Spleen (tissue), 11 donors: ENCODE measurements around the gene SCN8A. TPM values are rescaled to one million over a fixed set of nuclear protein-coding genes. Genes with fewer than 3 reads are reported as not detected.

Source experiments
- DNase-seq: peaks from one replicate; pipeline ENCODE4 v3.0.0-alpha.2; 2020
- H3K27ac ChIP-seq, 8 donors: fragments of 200-600 bp; sonication (generic) in 7 of 8; 1 replicate in 4 of 8; 2 replicates in 4 of 8; pipeline versions ENCODE4 v1.5.0 to v1.8.0; 2016 to 2021; ENCODE audit warnings: inconsistent platforms in 4 of 8, mild to moderate bottlenecking in 4 of 8, moderate library complexity in 1 of 8
- H3K27me3 ChIP-seq, 7 donors: fragments of 200-600 bp; sonication (generic) in 6 of 7; replicated peaks in 1 of 7; 1 replicate in 4 of 7; 2 replicates in 3 of 7; pipeline versions ENCODE4 v1.5.0 to v1.8.0; 2016 to 2021; ENCODE audit warnings: inconsistent platforms in 3 of 7, mild to moderate bottlenecking in 1 of 7
- H3K36me3 ChIP-seq, 6 donors: fragments of 200-600 bp; sonication (generic) in 5 of 6; 1 replicate in 4 of 6; 2 replicates in 2 of 6; pipeline versions ENCODE4 v1.5.0 to v1.8.0; 2016 to 2021; ENCODE audit warnings: inconsistent platforms in 2 of 6
- H3K4me1 ChIP-seq, 6 donors: fragments of 200-600 bp; sonication (generic) in 5 of 6; 1 replicate in 3 of 6; 2 replicates in 3 of 6; pipeline versions ENCODE4 v1.5.0 to v1.8.0; 2016 to 2021; ENCODE audit warnings: inconsistent platforms in 3 of 6
- H3K4me3 ChIP-seq, 8 donors: fragments of 200-600 bp; sonication (generic) in 7 of 8; 1 replicate in 4 of 8; 2 replicates in 4 of 8; pipeline versions ENCODE4 v1.5.0 to v1.8.0; 2016 to 2021; ENCODE audit warnings: inconsistent platforms in 4 of 8, mild to moderate bottlenecking in 4 of 8, moderate library complexity in 2 of 8
- H3K9me3 ChIP-seq, 8 donors: fragments of 200-600 bp; sonication (generic) in 7 of 8; 1 replicate in 4 of 8; 2 replicates in 4 of 8; pipeline versions ENCODE4 v1.5.0 to v1.8.0; 2016 to 2021; ENCODE audit warnings: inconsistent platforms in 4 of 8
- POLR2A ChIP-seq, 3 donors: fragments of 450-650 bp; IDR thresholded peaks; one replicate each; pipeline ENCODE4 v1.5.1; 2017; ENCODE audit warnings: antibody characterized with exemption in 3 of 3, mild to moderate bottlenecking in 1 of 3
- POLR2AphosphoS5 ChIP-seq, 3 donors: sonication (generic); formaldehyde crosslinking; IDR thresholded peaks; one replicate each; pipeline ENCODE4 v1.5.1; 2017; ENCODE audit warnings: antibody characterized with exemption in 3 of 3
- WGBS, 5 donors: extraction: QIAGEN DNeasy Blood & Tissue Kit in 3 of 5; methylation state at CpG; one replicate each; pipeline versions ENCODE4 v1.1.5 to v1.1.7; 2013 to 2018; 5-methylcytosine and 5-hydroxymethylcytosine counted together
- intact Hi-C: fragments of 100-400 bp; cut with DNase I; formaldehyde crosslinking; loops from one replicate; pipeline ENCODE4 v1.15.0; 2023; ENCODE audit warnings: low total_unique reads
- polyA plus RNA-seq, 3 donors: library from polyadenylated mRNA; stranded (reverse); fragments of 200-250 nt; gene quantifications; one replicate each; pipeline ENCODE4 v1.2.1, GENCODE V29; 2013
- total RNA-seq, 7 donors: library from RNA; depleted of rRNA in 3 of 7; stranded (reverse); fragments of >200 nt in 3 of 7; fragmentation: NEBNext Ultra II Directional in 4 of 7; extraction: Animal tissue kit (Norgen Biotek cat#: 25700) in 4 of 7; gene quantifications; one replicate each; pipeline versions ENCODE4 v1.1.0 to v1.2.1, GENCODE V29; 2016 to 2021
- TF ChIP-seq, protein P1 (sequence below), 11 experiments: fragments of 200-600 bp in 7 of 11; fragments of 450-650 bp in 4 of 11; sonication (generic) in 4 of 11; IDR thresholded peaks in 8 of 11; conservative IDR thresholded peaks in 3 of 11; 1 replicate in 7 of 11; 2 replicates in 4 of 11; pipeline versions ENCODE4 v1.4.0 to v1.8.0; 2016 to 2021; ENCODE audit warnings: antibody characterized with exemption in 11 of 11, inconsistent platforms in 4 of 11, mild to moderate bottlenecking in 1 of 11
- donor health status: healthy with polysubstance abuse.
- donor health status: DM: no; HTN: no; CAD: no; lungs with moderate emphysema.
- donor health status: DM: no; HTN: no; CAD: no.
- donor health status: Bipolar disorder and iron deficiency.
- donor health status: healthy.
- donor health status: DM: no; HTN: no; CAD: no.
- donor health status: DM: yes; HTN: yes; CAD: no.

SCN8A gene
- total and polyA plus RNA-seq, 10 donors = 0.17 to 4.7 (median 3.0) TPM

GRCh38 chr12:51626115-51626514 lies 35.1 kb downstream of the SCN8A start:
- Histone ChIP-seq H3K9me3 (no peaks in the 10 kb centered on the region), H3K4me1 (no peaks in the 10 kb centered on the region), H3K27me3 (peaks cover 0 to 4% (median 0%) of the 10 kb centered on the region in 7 donors), H3K27ac (no peak overlapping the region), H3K36me3 (no peaks in the 10 kb centered on the region), H3K4me3 (no peak overlapping the region)
- WGBS, 5 donors = 82 to 93% (median 87%) methylated on average over 3 of the region's 3 CpGs
- TF ChIP-seq POLR2AphosphoS5 (IDR thresholded peaks at IDR 0.05) = no peak
- no peak for TF ChIP-seq POLR2A (IDR thresholded peaks at IDR 0.05)
- TF ChIP-seq, protein P1, sequence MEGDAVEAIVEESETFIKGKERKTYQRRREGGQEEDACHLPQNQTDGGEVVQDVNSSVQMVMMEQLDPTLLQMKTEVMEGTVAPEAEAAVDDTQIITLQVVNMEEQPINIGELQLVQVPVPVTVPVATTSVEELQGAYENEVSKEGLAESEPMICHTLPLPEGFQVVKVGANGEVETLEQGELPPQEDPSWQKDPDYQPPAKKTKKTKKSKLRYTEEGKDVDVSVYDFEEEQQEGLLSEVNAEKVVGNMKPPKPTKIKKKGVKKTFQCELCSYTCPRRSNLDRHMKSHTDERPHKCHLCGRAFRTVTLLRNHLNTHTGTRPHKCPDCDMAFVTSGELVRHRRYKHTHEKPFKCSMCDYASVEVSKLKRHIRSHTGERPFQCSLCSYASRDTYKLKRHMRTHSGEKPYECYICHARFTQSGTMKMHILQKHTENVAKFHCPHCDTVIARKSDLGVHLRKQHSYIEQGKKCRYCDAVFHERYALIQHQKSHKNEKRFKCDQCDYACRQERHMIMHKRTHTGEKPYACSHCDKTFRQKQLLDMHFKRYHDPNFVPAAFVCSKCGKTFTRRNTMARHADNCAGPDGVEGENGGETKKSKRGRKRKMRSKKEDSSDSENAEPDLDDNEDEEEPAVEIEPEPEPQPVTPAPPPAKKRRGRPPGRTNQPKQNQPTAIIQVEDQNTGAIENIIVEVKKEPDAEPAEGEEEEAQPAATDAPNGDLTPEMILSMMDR (IDR thresholded peaks at IDR 0.05 in 8 of 11, conservative IDR thresholded peaks at IDR 0.05 in 3 of 11) = no peak
- DNase-seq = no peak
- intact Hi-C loops = no loop called here

- no peaks in the 10 kb centered on the region for H3K4me1 ChIP-seq
- DNase-seq = no peak
- no peaks in the 10 kb centered on the region for H3K36me3 ChIP-seq
- no peaks in the 10 kb centered on the region for H3K9me3 ChIP-seq
- intact Hi-C loops = no loop called here
- peaks cover 0 to 4% (median 0%) of the 10 kb centered on the region in 7 donors for H3K27me3 ChIP-seq
- no peak overlapping the region for H3K4me3 ChIP-seq
- H3K27ac ChIP-seq = no peak overlapping the region
- no peak for TF ChIP-seq POLR2A (IDR thresholded peaks at IDR 0.05)
- TF ChIP-seq POLR2AphosphoS5 (IDR thresholded peaks at IDR 0.05) = no peak
- TF ChIP-seq, protein P1 (IDR thresholded peaks at IDR 0.05 in 8 of 11, conservative IDR thresholded peaks at IDR 0.05 in 3 of 11) = no peak
These were observed 35.6 kb downstream of the SCN8A start for GRCh38 chr12:51626629-51627028.

- H3K36me3 ChIP-seq = no peaks in the 10 kb centered on the region
- DNase-seq = no peak
- no peak overlapping the region for H3K4me3 ChIP-seq
- no peak overlapping the region for H3K27ac ChIP-seq
- intact Hi-C loops = no loop called here
- WGBS, 5 donors = 84 to 94% (median 88%) methylated on average over 7 of the region's 7 CpGs
- no peaks in the 10 kb centered on the region for H3K4me1 ChIP-seq
- H3K9me3 ChIP-seq = no peaks in the 10 kb centered on the region
- TF ChIP-seq, protein P1 (IDR thresholded peaks at IDR 0.05 in 8 of 11, conservative IDR thresholded peaks at IDR 0.05 in 3 of 11) = no peak
- TF ChIP-seq POLR2A (IDR thresholded peaks at IDR 0.05) = no peak
- TF ChIP-seq POLR2AphosphoS5 (IDR thresholded peaks at IDR 0.05) = no peak
- peaks cover 0 to 4% (median 0%) of the 10 kb centered on the region in 7 donors for H3K27me3 ChIP-seq
These were observed 39.3 kb downstream of the SCN8A start for GRCh38 chr12:51630256-51630880.

GRCh38 chr12:51630986-51631385 lies 40.0 kb downstream of the SCN8A start:
- no peak for DNase-seq
- Histone ChIP-seq H3K36me3 (no peaks in the 10 kb centered on the region), H3K4me1 (no peaks in the 10 kb centered on the region), H3K4me3 (no peak overlapping the region), H3K27me3 (peaks cover 0 to 1% (median 0%) of the 10 kb centered on the region in 7 donors), H3K9me3 (no peaks in the 10 kb centered on the region), H3K27ac (no peak overlapping the region)
- WGBS, 5 donors = 77 to 89% (median 86%) methylated on average over 3 of the region's 3 CpGs
- TF ChIP-seq POLR2AphosphoS5 (IDR thresholded peaks at IDR 0.05) (no peak), POLR2A (IDR thresholded peaks at IDR 0.05) (no peak)
- TF ChIP-seq, protein P1 (IDR thresholded peaks at IDR 0.05 in 8 of 11, conservative IDR thresholded peaks at IDR 0.05 in 3 of 11) = no peak
- intact Hi-C loops = no loop called here
